IMR-90 (cell line): Measurements from ENCODE around the gene C12orf75.

Experiments used
- CTCF ChIP-seq: conservative IDR thresholded peaks from 2 replicates; pipeline ENCODE4 v1.5.1; 2012; ENCODE audit warnings: mild to moderate bottlenecking, low read depth, low read length, improper control_type of control experiment
- FOS ChIP-seq: fragments of 150-350 bp; IDR thresholded peaks from 2 replicates; pipeline ENCODE4 v1.6.1; 2016; ENCODE audit warnings: low read depth, low read length
- POLR2A ChIP-seq: IDR thresholded peaks from 2 replicates; pipeline ENCODE4 v1.6.1; 2012; ENCODE audit warnings: mild to moderate bottlenecking, low read depth, low read length
- RFX5 ChIP-seq: IDR thresholded peaks from 2 replicates; pipeline ENCODE4 v1.8.0; 2012; ENCODE audit warnings: low read depth, mild to moderate bottlenecking, low read length, moderate library complexity
- SMC3 ChIP-seq: fragments of 150-350 bp; IDR thresholded peaks from 2 replicates; pipeline ENCODE4 v1.6.1; 2016; ENCODE audit warnings: low read depth, mild to moderate bottlenecking, antibody characterized with exemption, low read length, moderate library complexity

DNA sequence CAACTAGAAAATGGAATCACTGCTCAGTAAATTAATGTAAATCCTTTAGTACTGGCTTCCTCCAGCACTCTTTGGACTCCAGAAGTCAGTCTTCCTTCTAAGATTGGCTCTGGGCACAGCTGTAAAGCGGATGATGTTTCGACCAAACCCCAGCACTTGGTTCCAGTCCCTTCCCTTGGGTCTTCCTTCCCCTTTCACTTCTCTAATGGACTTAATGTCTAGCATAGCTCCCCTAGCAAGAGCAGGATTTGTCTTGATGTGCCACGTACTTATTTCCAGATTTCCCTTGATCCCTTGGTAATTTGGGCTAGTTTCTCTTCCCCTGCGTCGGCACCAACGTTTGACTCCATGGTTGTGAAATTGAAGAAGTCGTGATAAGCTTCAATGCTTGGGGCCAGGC, 28.3 kb downstream of the C12orf75 start:
- TF ChIP-seq CTCF (no peak), POLR2A (no peak), RFX5 (no peak), SMC3 (no peak), FOS (no peak)
